Measurements from ENCODE around the gene CDC42EP4. TPM values are rescaled to one million over a fixed set of nuclear protein-coding genes. Genes with fewer than 3 reads are reported as not detected.
A peak's percentile ranks its signal among the peaks of the same experiment; 100 is the strongest.
"Not testable (repeated sequence)": the region's sequence is repeated elsewhere in the genome, so short reads cannot be mapped to it uniquely, and the experiment has no call there.

Gene CDC42EP4
- total and polyA plus RNA-seq, 10 donors: 7.9 to 69.6 (median 43.3) TPM

DNA sequence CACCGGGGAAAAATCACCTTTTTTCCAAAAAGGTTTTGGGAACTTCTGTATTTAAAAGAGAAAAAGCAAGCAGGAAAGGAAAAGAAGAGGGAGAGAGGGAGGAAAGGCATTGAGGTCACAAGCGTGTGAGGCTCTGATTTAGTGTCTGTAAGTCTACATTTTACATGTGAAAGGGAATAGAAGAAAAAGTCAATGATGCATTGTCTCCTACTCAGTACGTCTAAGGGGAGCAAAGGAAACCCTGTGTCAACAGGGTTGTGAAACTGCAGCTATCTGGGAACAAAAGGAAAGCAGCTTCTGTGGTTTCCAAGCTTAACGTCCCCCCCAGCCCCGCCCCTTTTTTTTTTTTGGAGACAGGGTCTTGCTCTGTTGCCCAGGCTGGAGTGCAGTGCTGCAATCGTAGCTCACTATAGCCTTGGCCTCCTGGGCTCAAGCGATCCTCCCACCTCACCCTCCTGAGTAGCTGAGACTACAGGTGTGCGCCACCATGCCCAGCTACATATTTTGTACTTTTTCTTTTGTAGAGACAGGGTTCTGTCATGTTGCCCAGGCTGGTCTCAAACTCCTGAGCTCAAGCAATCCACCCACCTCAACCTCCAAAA is 1.8 kb upstream of the CDC42EP4 start:
- H3K36me3 ChIP-seq: no peaks in the 10 kb centered on the region
- intact Hi-C loops (cut with DNase I; ENCODE audit: low total_unique reads): no loop called here
- H3K27me3 ChIP-seq (replicated peaks in 1 of 7): peaks cover 0 to 6% (median 0%) of the 10 kb centered on the region in 7 donors
- no peak overlapping the region for H3K4me3 ChIP-seq
- no peak for TF ChIP-seq CTCF (IDR thresholded peaks at IDR 0.05 in 8 of 11, conservative IDR thresholded peaks at IDR 0.05 in 3 of 11)
- no peak for TF ChIP-seq POLR2AphosphoS5 (IDR thresholded peaks at IDR 0.05)
- no peak for TF ChIP-seq POLR2A (IDR thresholded peaks at IDR 0.05)
- H3K27ac ChIP-seq: no peak overlapping the region
- 66 to 80% (median 69%) methylated on average over 8 of the region's 8 CpGs for WGBS, 5 donors
- DNase-seq: no peak
- no peaks in the 10 kb centered on the region for H3K9me3 ChIP-seq
- peaks cover 8 to 48% (median 29%) of the 10 kb centered on the region in 6 donors for H3K4me1 ChIP-seq

GRCh38 chr17:73312887-73313286 is 1.1 kb upstream of the CDC42EP4 start:
- Histone ChIP-seq H3K27ac (peak overlapping the region in 5 of 8 donors; percentile 86 to 95 (median 91)), H3K4me3 (peak overlapping the region in 1 of 8 donors; percentile 82), H3K27me3 (replicated peaks in 1 of 7) (peaks cover 0 to 11% (median 0%) of the 10 kb centered on the region in 7 donors), H3K4me1 (peaks cover 8 to 56% (median 32%) of the 10 kb centered on the region in 6 donors)
- intact Hi-C loops (cut with DNase I; ENCODE audit: low total_unique reads); H3K36me3 ChIP-seq; H3K9me3 ChIP-seq; DNase-seq: not testable (repeated sequence)
- 74 to 81% (median 76%) methylated on average over 10 to 11 of the region's 11 CpGs for WGBS, 5 donors

DNA sequence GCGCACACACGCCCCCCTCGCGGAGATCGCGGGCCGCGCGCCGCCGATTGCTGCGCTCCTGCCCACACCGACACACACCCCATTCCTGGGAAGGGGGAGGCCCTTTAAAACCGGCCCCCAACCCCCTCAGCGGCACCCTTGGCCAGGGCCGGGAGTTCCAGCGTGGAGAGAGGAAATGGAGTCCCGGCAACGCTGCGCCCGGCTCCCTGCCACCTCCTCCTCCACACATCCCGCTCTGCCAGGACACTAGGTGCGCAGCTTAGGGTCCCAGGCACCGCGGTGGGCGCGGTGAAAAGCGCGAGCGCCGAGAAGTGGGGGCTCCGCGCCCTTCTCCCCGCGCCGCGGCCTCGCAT is 397 bp downstream of the CDC42EP4 start:
- intact Hi-C loops (cut with DNase I; ENCODE audit: low total_unique reads): no loop called here
- WGBS, 5 donors: 0 to 3% (median 0%) methylated on average over 22 to 38 of the region's 38 CpGs
- DNase-seq: peak; percentile 85
- no peaks in the 10 kb centered on the region for H3K9me3 ChIP-seq
- H3K4me3 ChIP-seq: peak overlapping the region; percentile 72 to 97 (median 87)
- H3K36me3 ChIP-seq: no peaks in the 10 kb centered on the region
- H3K27ac ChIP-seq: peak overlapping the region; percentile 77 to 95 (median 91)
- no peak for TF ChIP-seq POLR2A (IDR thresholded peaks at IDR 0.05)
- TF ChIP-seq CTCF (IDR thresholded peaks at IDR 0.05 in 8 of 11, conservative IDR thresholded peaks at IDR 0.05 in 3 of 11): no peak
- no peak for TF ChIP-seq POLR2AphosphoS5 (IDR thresholded peaks at IDR 0.05)
- H3K27me3 ChIP-seq (replicated peaks in 1 of 7): peaks cover 0 to 11% (median 0%) of the 10 kb centered on the region in 7 donors
- H3K4me1 ChIP-seq: peaks cover 8 to 63% (median 41%) of the 10 kb centered on the region in 6 donors

- H3K9me3 ChIP-seq: no peaks in the 10 kb centered on the region
- peak overlapping the region; percentile 72 to 97 (median 87) for H3K4me3 ChIP-seq
- H3K36me3 ChIP-seq: no peaks in the 10 kb centered on the region
- peaks cover 0 to 20% (median 0%) of the 10 kb centered on the region in 7 donors for H3K27me3 ChIP-seq (replicated peaks in 1 of 7)
- 19 to 30% (median 23%) methylated on average over 19 to 21 of the region's 21 CpGs for WGBS, 5 donors
- H3K4me1 ChIP-seq: peaks cover 16 to 77% (median 55%) of the 10 kb centered on the region in 6 donors
- intact Hi-C loops (cut with DNase I; ENCODE audit: low total_unique reads): no loop called here
- H3K27ac ChIP-seq: peak overlapping the region; percentile 5 to 95 (median 88)
- DNase-seq: no peak
- no peak for TF ChIP-seq POLR2A (IDR thresholded peaks at IDR 0.05)
- TF ChIP-seq POLR2AphosphoS5 (IDR thresholded peaks at IDR 0.05): no peak
- no peak for TF ChIP-seq CTCF (IDR thresholded peaks at IDR 0.05 in 8 of 11, conservative IDR thresholded peaks at IDR 0.05 in 3 of 11)
These were observed 1.8 kb downstream of the CDC42EP4 start for GRCh38 chr17:73309727-73310596.

GRCh38 chr17:73308959-73309358 is 2.8 kb downstream of the CDC42EP4 start:
- Histone ChIP-seq H3K27ac (peak overlapping the region in 7 of 8 donors; percentile 5 to 95 (median 91)), H3K27me3 (replicated peaks in 1 of 7) (peaks cover 0 to 22% (median 0%) of the 10 kb centered on the region in 7 donors), H3K4me1 (peaks cover 19 to 87% (median 62%) of the 10 kb centered on the region in 6 donors), H3K4me3 (peak overlapping the region; percentile 72 to 97 (median 87))
- DNase-seq; intact Hi-C loops (cut with DNase I; ENCODE audit: low total_unique reads); H3K36me3 ChIP-seq; H3K9me3 ChIP-seq: not testable (repeated sequence)
- WGBS, 5 donors: 71 to 91% (median 85%) methylated on average over 5 of the region's 5 CpGs
